OCI-LY3 (cell line): ENCODE results near the gene IL11.
A peak's percentile ranks its signal among the peaks of the same experiment; 100 is the strongest.

ENCODE experiments used
- H2AFZ ChIP-seq: fragments of 200-600, 300-600 bp; shearing (Covaris generic); 2 replicates; pipeline ENCODE4 v1.6.0; 2014; ENCODE audit warnings: antibody characterized with exemption, low read depth, low read length
- H3K27ac ChIP-seq: fragments of 200-600, 300-600 bp; sonication (generic); 2 replicates; pipeline ENCODE4 v1.5.1; 2014; ENCODE audit warnings: mild to moderate bottlenecking, low read length, moderate library complexity, mixed read lengths
- H3K27me3 ChIP-seq: fragments of 200-600, 300-600 bp; sonication (generic); 2 replicates; pipeline ENCODE4 v1.6.1; 2014; ENCODE audit warnings: low read depth, low read length, mixed read lengths
- H3K36me3 ChIP-seq: fragments of 200-600, 300-600 bp; sonication (generic); replicated peaks from 2 replicates; pipeline ENCODE3; 2014; ENCODE audit warnings: low read depth, low read length, mixed read lengths
- H3K4me1 ChIP-seq: fragments of 300-600, 200-600 bp; sonication (generic); 2 replicates; pipeline ENCODE4 v1.6.1; 2014; ENCODE audit warnings: low read length, mixed read lengths
- H3K4me2 ChIP-seq: fragments of 200-600, 300-600 bp; sonication (generic); 2 replicates; pipeline ENCODE4 v1.6.1; 2014; ENCODE audit warnings: low read length, mixed read lengths
- H3K4me3 ChIP-seq: fragments of 300-600, 200-600 bp; sonication (generic); 2 replicates; pipeline ENCODE4 v1.5.1; 2014; ENCODE audit warnings: antibody characterized with exemption, mild to moderate bottlenecking, low read length, moderate library complexity
- H3K79me2 ChIP-seq: fragments of 300-600, 200-600 bp; shearing (Covaris generic); 2 replicates; pipeline ENCODE4 v1.6.1; 2014; ENCODE audit warnings: mild to moderate bottlenecking, low read length, mixed read lengths
- H3K9ac ChIP-seq: fragments of 300-600, 200-600 bp; shearing (Covaris generic); 2 replicates; pipeline ENCODE4 v1.6.0; 2014; ENCODE audit warnings: mild to moderate bottlenecking, low read length, moderate library complexity
- H3K9me3 ChIP-seq: fragments of 200-600, 300-600 bp; shearing (Covaris generic); 2 replicates; pipeline ENCODE4 v1.6.1; 2014; ENCODE audit warnings: low read length, mixed read lengths; ENCODE audit not compliant: insufficient read depth
- H4K20me1 ChIP-seq: fragments of 200-600, 300-600 bp; sonication (generic); 2 replicates; pipeline ENCODE4 v1.6.1; 2016; ENCODE audit warnings: low read length, mixed read lengths; ENCODE audit not compliant: insufficient read depth
- CTCF ChIP-seq: fragments of 200-600, 300-600 bp; sonication (generic); IDR thresholded peaks from 2 replicates; pipeline ENCODE4 v1.5.1; 2014; ENCODE audit warnings: antibody characterized with exemption, low read length, low read depth
- EZH2phosphoT487 ChIP-seq: fragments of 200-600 bp; shearing (Covaris generic); IDR thresholded peaks from 2 replicates; pipeline ENCODE4 v1.6.1; 2018; ENCODE audit warnings: antibody characterized with exemption, mixed run types, low read depth

The IL11 gene

GRCh38 chr19:55384920-55385723, 14.9 kb upstream of the IL11 start:
- peaks cover 41% of the 10 kb centered on the region for H4K20me1 ChIP-seq
- H3K27me3 ChIP-seq = no peaks in the 10 kb centered on the region
- peak overlapping the region; percentile 85 for H2AFZ ChIP-seq
- H3K4me1 ChIP-seq = peaks cover 31% of the 10 kb centered on the region
- H3K79me2 ChIP-seq = peaks cover 66% of the 10 kb centered on the region
- peak overlapping the region; percentile 93 for H3K9ac ChIP-seq
- H3K4me3 ChIP-seq = peak overlapping the region; percentile 81
- H3K4me2 ChIP-seq = peak overlapping the region; percentile 99
- peaks cover 53% of the 10 kb centered on the region for H3K36me3 ChIP-seq
- H3K27ac ChIP-seq = peak overlapping the region; percentile 89
- no peaks in the 10 kb centered on the region for H3K9me3 ChIP-seq
- TF ChIP-seq CTCF = no peak
- no peak for TF ChIP-seq EZH2phosphoT487

GRCh38 chr19:55384131-55384919, 14.1 kb upstream of the IL11 start, which contains the start of gene TMEM238:
Gene TMEM238, minus strand, starts transcription at chr19:55384292. Its CDS starts 33 bp downstream, at chr19:55384259.
- Histone ChIP-seq H3K9ac (peak within 1 kb of the TSS; percentile 93), H3K27ac (peak within 1 kb of the TSS; percentile 89), H3K4me2 (peak within 1 kb of the TSS; percentile 99), H3K36me3 (peaks cover 46% of the 10 kb centered on the region), H3K4me3 (peak within 1 kb of the TSS; percentile 82), H3K4me1 (peaks cover 31% of the 10 kb centered on the region), H3K9me3 (no peaks in the 10 kb centered on the region), H3K27me3 (no peaks in the 10 kb centered on the region), H3K79me2 (peaks cover 66% of the 10 kb centered on the region), H2AFZ (peak within 1 kb of the TSS; percentile 85), H4K20me1 (peaks cover 33% of the 10 kb centered on the region)
- TF ChIP-seq EZH2phosphoT487 = no peak
- no peak for TF ChIP-seq CTCF

GRCh38 chr19:55383279-55384130, 13.2 kb upstream of the IL11 start:
- H3K27ac ChIP-seq = peak overlapping the region; percentile 89
- peaks cover 25% of the 10 kb centered on the region for H4K20me1 ChIP-seq
- peak overlapping the region; percentile 82 for H3K4me3 ChIP-seq
- no peaks in the 10 kb centered on the region for H3K9me3 ChIP-seq
- H3K79me2 ChIP-seq = peaks cover 60% of the 10 kb centered on the region
- peak overlapping the region; percentile 93 for H3K9ac ChIP-seq
- peaks cover 31% of the 10 kb centered on the region for H3K4me1 ChIP-seq
- peaks cover 37% of the 10 kb centered on the region for H3K36me3 ChIP-seq
- no peak overlapping the region for H2AFZ ChIP-seq
- no peak for TF ChIP-seq EZH2phosphoT487
- TF ChIP-seq CTCF = peak; percentile 22
- no peaks in the 10 kb centered on the region for H3K27me3 ChIP-seq
- H3K4me2 ChIP-seq = peak overlapping the region; percentile 99
